K562 (cell line): Measurements from ENCODE around the gene SIRT3. TPM values are rescaled to one million over a fixed set of nuclear protein-coding genes. Genes with fewer than 3 reads are reported as not detected.

Experiments used
- ATF3 ChIP-seq, 2 experiments: fragments of 450-650 bp in 1 of 2; sonication (generic) in 1 of 2; formaldehyde crosslinking in 1 of 2; IDR thresholded peaks in 1 of 2; conservative IDR thresholded peaks in 1 of 2; 2 replicates each; pipeline versions ENCODE4 v1.6.1 to v1.8.1; 2016 to 2023; ENCODE audit warnings: mild to moderate bottlenecking in 2 of 2, moderate library complexity in 2 of 2, inconsistent platforms in 1 of 2, missing genetic modification reagents in 1 of 2
- ATF6 ChIP-seq: sonication (generic); formaldehyde crosslinking; IDR thresholded peaks from 2 replicates; pipeline ENCODE4 v1.4.0; 2020; ENCODE audit warnings: mild to moderate bottlenecking, missing genetic modification reagents
- CHD4 ChIP-seq: fragments of 200-600 bp; sonication (generic); IDR thresholded peaks from 3 replicates; pipeline ENCODE4 v1.6.1; 2012; ENCODE audit warnings: low read depth, mild to moderate bottlenecking, mixed read lengths, low read length, inconsistent platforms; ENCODE audit not compliant: insufficient read depth, insufficient replicate concordance, poor library complexity, severe bottlenecking
- FOXA3 ChIP-seq, 2 experiments: fragments of 450-650 bp in 1 of 2; sonication (generic) in 1 of 2; formaldehyde crosslinking; IDR thresholded peaks in 1 of 2; conservative IDR thresholded peaks in 1 of 2; 2 replicates each; pipeline versions ENCODE4 v1.4.0 to v1.8.0; 2020 to 2022; ENCODE audit warnings: mild to moderate bottlenecking in 2 of 2, missing genetic modification reagents in 1 of 2
- GABPA ChIP-seq: fragments of 200-800 bp; sonication (Bioruptor generic); conservative IDR thresholded peaks from 2 replicates; pipeline ENCODE4 v1.6.1; 2016; ENCODE audit warnings: low read depth, missing genetic modification characterization, missing compliant biosample characterization
- MEF2D ChIP-seq: conservative IDR thresholded peaks from 2 replicates; pipeline ENCODE4 v1.6.1; 2016; ENCODE audit warnings: low read depth, missing genetic modification characterization, missing compliant biosample characterization
- MITF ChIP-seq: IDR thresholded peaks from 2 replicates; pipeline ENCODE4 v1.6.1; 2014; ENCODE audit warnings: antibody characterized with exemption
- NR2F6 ChIP-seq: fragments of 450-650 bp; formaldehyde crosslinking; IDR thresholded peaks from 2 replicates; pipeline ENCODE4 v1.4.0; 2020; ENCODE audit warnings: mild to moderate bottlenecking
- POLR2A ChIP-seq: fragments of 450-650 bp; conservative IDR thresholded peaks from 2 replicates; pipeline ENCODE4 v1.6.1; 2016
- POLR2B ChIP-seq: fragments of 450-650 bp; IDR thresholded peaks from 2 replicates; pipeline ENCODE4 v1.6.1; 2018; ENCODE audit warnings: low read depth; ENCODE audit not compliant: partially characterized antibody
- PRPF4 ChIP-seq: fragments of 200-400 bp; formaldehyde crosslinking; IDR thresholded peaks from one replicate; pipeline ENCODE4 v1.6.1; 2017; ENCODE audit warnings: low read length, low read depth, mild to moderate bottlenecking; ENCODE audit not compliant: insufficient read depth, poor library complexity, severe bottlenecking
- RBM15 ChIP-seq: fragments of 200-400 bp; formaldehyde crosslinking; IDR thresholded peaks from 2 replicates; pipeline ENCODE4 v1.6.1; 2018; ENCODE audit warnings: mild to moderate bottlenecking, low read length, moderate library complexity; ENCODE audit not compliant: insufficient read depth
- SNRNP70 ChIP-seq: fragments of 200-400 bp; formaldehyde crosslinking; optimal IDR thresholded peaks from 2 replicates; pipeline ENCODE3; 2017; ENCODE audit warnings: low read depth, low read length
- TAF15 ChIP-seq: fragments of 200-400 bp; formaldehyde crosslinking; IDR thresholded peaks from 2 replicates; pipeline ENCODE4 v1.6.1; 2017; ENCODE audit warnings: mild to moderate bottlenecking, low read depth, low read length, moderate library complexity
- ZBTB1 ChIP-seq: sonication (generic); formaldehyde crosslinking; IDR thresholded peaks from 2 replicates; pipeline ENCODE4 v1.8.1; 2023; ENCODE audit warnings: missing genetic modification reagents, low read depth, mild to moderate bottlenecking, borderline replicate concordance
- ZNF134 ChIP-seq: fragments of 250-450 bp; sonication (Bioruptor Pico); conservative IDR thresholded peaks from 2 replicates; pipeline ENCODE4 v1.4.0; 2020
- ZNF224 ChIP-seq: sonication (generic); formaldehyde crosslinking; IDR thresholded peaks from 2 replicates; pipeline ENCODE4 v1.8.0; 2022; ENCODE audit warnings: mild to moderate bottlenecking, missing genetic modification reagents
- ZNF274 ChIP-seq: IDR thresholded peaks from 2 replicates; pipeline ENCODE4 v1.6.1; 2011; ENCODE audit warnings: low read depth, mild to moderate bottlenecking, low read length, moderate library complexity, borderline replicate concordance
- ZNF507 ChIP-seq: conservative IDR thresholded peaks from 2 replicates; pipeline ENCODE4 v1.6.1; 2017; ENCODE audit warnings: missing genetic modification characterization, missing compliant biosample characterization
- polyA plus RNA-seq, 8 experiments: library from polyadenylated mRNA; depleted of rRNA in 4 of 8; stranded (reverse) in 5 of 8; unstranded in 3 of 8; fragments of >200 nt; fragmentation: Nextera tagmentation in 2 of 8; fragmentation: Illumina TruSeq in 1 of 8; extraction: Ambion mirVana in 2 of 8; extraction: Trizol in 1 of 8; gene quantifications; 2 replicates each; pipeline versions ENCODE4 v1.2.1 to v1.2.3, GENCODE V29; 2011 to 2014; ENCODE audit warnings: inconsistent platforms in 1 of 8, missing spikeins in 1 of 8
- total RNA-seq, 7 experiments: library from RNA; depleted of rRNA in 6 of 7; stranded (reverse); fragments of >200 nt in 6 of 7; fragmentation: Illumina TruSeq in 2 of 7; extraction: Trizol in 2 of 7; gene quantifications; 2 replicates each; pipeline versions ENCODE4 v1.2.1 to v1.2.3, GENCODE V29; 2011 to 2021; ENCODE audit warnings: low replicate concordance in 1 of 7
- TF ChIP-seq, protein P1 (sequence below): fragments of 250-450 bp; sonication (Bioruptor Pico); IDR thresholded peaks from 2 replicates; pipeline ENCODE4 v1.9.0; 2021; ENCODE audit warnings: mild to moderate bottlenecking, inconsistent platforms

The SIRT3 gene
- total and polyA plus RNA-seq, 9 of the 15 experiments (the other 6 are each of a cell fraction or from before 2014, with no cell fraction given): 1.9 to 27.5 (median 14.5) TPM

- peak; percentile 96 for TF ChIP-seq ATF3 (IDR thresholded peaks at IDR 0.05)
- TF ChIP-seq ATF3 (CRISPR knock-in tag; conservative IDR thresholded peaks at IDR 0.05): peak; percentile 70
- TF ChIP-seq ZNF274: no peak
- 0 out of 2 replicates have a peak, but pooled peaks have one; percentile 33 for TF ChIP-seq GABPA (tag)
- TF ChIP-seq ATF6: no peak
- TF ChIP-seq FOXA3 (CRISPR knock-in tag; conservative IDR thresholded peaks at IDR 0.05 in 1 of 2, IDR thresholded peaks at IDR 0.05 in 1 of 2): peak in 1 of 2 experiments; percentile 41; a peak in 1 of 4 replicates
- no peak for TF ChIP-seq NR2F6
- no peak for TF ChIP-seq ZNF507 (tag)
- TF ChIP-seq, protein P1, sequence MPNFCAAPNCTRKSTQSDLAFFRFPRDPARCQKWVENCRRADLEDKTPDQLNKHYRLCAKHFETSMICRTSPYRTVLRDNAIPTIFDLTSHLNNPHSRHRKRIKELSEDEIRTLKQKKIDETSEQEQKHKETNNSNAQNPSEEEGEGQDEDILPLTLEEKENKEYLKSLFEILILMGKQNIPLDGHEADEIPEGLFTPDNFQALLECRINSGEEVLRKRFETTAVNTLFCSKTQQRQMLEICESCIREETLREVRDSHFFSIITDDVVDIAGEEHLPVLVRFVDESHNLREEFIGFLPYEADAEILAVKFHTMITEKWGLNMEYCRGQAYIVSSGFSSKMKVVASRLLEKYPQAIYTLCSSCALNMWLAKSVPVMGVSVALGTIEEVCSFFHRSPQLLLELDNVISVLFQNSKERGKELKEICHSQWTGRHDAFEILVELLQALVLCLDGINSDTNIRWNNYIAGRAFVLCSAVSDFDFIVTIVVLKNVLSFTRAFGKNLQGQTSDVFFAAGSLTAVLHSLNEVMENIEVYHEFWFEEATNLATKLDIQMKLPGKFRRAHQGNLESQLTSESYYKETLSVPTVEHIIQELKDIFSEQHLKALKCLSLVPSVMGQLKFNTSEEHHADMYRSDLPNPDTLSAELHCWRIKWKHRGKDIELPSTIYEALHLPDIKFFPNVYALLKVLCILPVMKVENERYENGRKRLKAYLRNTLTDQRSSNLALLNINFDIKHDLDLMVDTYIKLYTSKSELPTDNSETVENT: no peak
- no peak for TF ChIP-seq SNRNP70
- no peak for TF ChIP-seq PRPF4
- TF ChIP-seq CHD4: no peak
- peak; percentile 34; the same call in 1 of the 2 replicates for TF ChIP-seq MEF2D (tag)
- TF ChIP-seq POLR2B: peak; percentile 56
- no peak for TF ChIP-seq RBM15
- peak; percentile 43; the same call in 1 of the 2 replicates for TF ChIP-seq POLR2A
- TF ChIP-seq ZNF134 (CRISPR knock-in tag): peak; percentile 15; the same call in 1 of the 2 replicates
- no peak for TF ChIP-seq ZBTB1
- TF ChIP-seq TAF15: no peak
- no peak for TF ChIP-seq ZNF224 (CRISPR knock-in tag)
- peak; percentile 70; the same call in 1 of the 2 replicates for TF ChIP-seq MITF
Measured at GRCh38 chr11:269146-269890, 33.2 kb upstream of the SIRT3 start (continued).
